ENCODE results near the gene PPP2R5E. TPM values are rescaled to one million over a fixed set of nuclear protein-coding genes. Genes with fewer than 3 reads are reported as not detected.

Gene PPP2R5E
- total and polyA plus RNA-seq, 2 donors (not counting 3 experiments of a cell fraction or from before 2014, with no cell fraction given), result 4.9 to 52.5 TPM

- FAIRE-seq, result no peak
- Histone ChIP-seq H3K4me2 (ENCODE audit: insufficient read depth, low read length) (no peak overlapping the region), H3K9ac (replicated peaks; ENCODE audit: extremely low read depth, insufficient read depth, low read length) (no peak overlapping the region), H3K27ac (ENCODE audit: insufficient read depth, low read depth, low read length) (no peak overlapping the region), H2AFZ (ENCODE audit: low read depth, low read length) (no peak overlapping the region), H3K4me1 (ENCODE audit: control insufficient read depth, extremely low read depth, insufficient read depth, low read length) (no peaks in the 10 kb centered on the region), H3K79me2 (ENCODE audit: control insufficient read depth, insufficient read depth, low read length) (peaks cover 54% of the 10 kb centered on the region), H3K4me3 (replicated peaks in 1 of 3; ENCODE audit: insufficient read depth in 1 of 3, low read depth in 1 of 3, low read length in 3 of 3) (no peak overlapping the region), H3K9me1 (replicated peaks; ENCODE audit: control insufficient read depth, extremely low read depth, insufficient read depth, low read length) (no peaks in the 10 kb centered on the region), H3K27me3 (ENCODE audit: control insufficient read depth in 2 of 2, insufficient read depth in 2 of 2, low read length in 2 of 2) (no peaks in the 10 kb centered on the region), H3K36me3 (ENCODE audit: control insufficient read depth in 2 of 2, extremely low read depth in 1 of 2, insufficient read depth in 2 of 2, low read length in 2 of 2) (no peaks in the 10 kb centered on the region), H4K20me1 (replicated peaks; ENCODE audit: control insufficient read depth, extremely low read depth, insufficient read depth, low read length) (peaks cover 7% of the 10 kb centered on the region), H3K9me3 (replicated peaks; ENCODE audit: control insufficient read depth, insufficient read depth, low read length) (no peaks in the 10 kb centered on the region)
- TF ChIP-seq, protein P1, sequence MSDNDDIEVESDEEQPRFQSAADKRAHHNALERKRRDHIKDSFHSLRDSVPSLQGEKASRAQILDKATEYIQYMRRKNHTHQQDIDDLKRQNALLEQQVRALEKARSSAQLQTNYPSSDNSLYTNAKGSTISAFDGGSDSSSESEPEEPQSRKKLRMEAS (IDR thresholded peaks at IDR 0.05; ENCODE audit: insufficient read depth, insufficient read length), result no peak
- TF ChIP-seq GATA2 (IDR thresholded peaks at IDR 0.05; ENCODE audit: insufficient read depth, insufficient read length, low read depth, low read length), result no peak
- TF ChIP-seq POLR2AphosphoS5 (IDR thresholded peaks at IDR 0.05; ENCODE audit: insufficient read depth, low read depth, low read length), result no peak
- no peak for TF ChIP-seq JUN (IDR thresholded peaks at IDR 0.05; ENCODE audit: borderline replicate concordance, insufficient read depth, insufficient read length, low read depth)
- BruUV-seq (replicated peaks), result no TSS peak
- ChIA-PET POLR2A (no interaction called here), CTCF (no interaction called here)
- intact Hi-C loops (cut with micrococcal nuclease), result no loop called here
- dilution Hi-C loops (cut with MboI; ENCODE audit: extremely low pct_ligation_motif_present, low sequenced_read_pairs), result no loop called here
- no peak for DNase-seq (ENCODE audit: low read depth, low spot score)
Observed at GRCh38 chr14:63478437-63478852, 64.7 kb downstream of the PPP2R5E start.

- Histone ChIP-seq H2AFZ (ENCODE audit: low read depth, low read length) (no peak overlapping the region), H3K27me3 (ENCODE audit: control insufficient read depth in 2 of 2, insufficient read depth in 2 of 2, low read length in 2 of 2) (no peaks in the 10 kb centered on the region), H3K79me2 (ENCODE audit: control insufficient read depth, insufficient read depth, low read length) (peaks cover 51% of the 10 kb centered on the region), H3K27ac (ENCODE audit: insufficient read depth, low read depth, low read length) (no peak overlapping the region), H3K9me3 (replicated peaks; ENCODE audit: control insufficient read depth, insufficient read depth, low read length) (no peaks in the 10 kb centered on the region), H3K9ac (replicated peaks; ENCODE audit: extremely low read depth, insufficient read depth, low read length) (no peak overlapping the region), H3K36me3 (ENCODE audit: control insufficient read depth in 2 of 2, extremely low read depth in 1 of 2, insufficient read depth in 2 of 2, low read length in 2 of 2) (no peaks in the 10 kb centered on the region), H3K9me1 (replicated peaks; ENCODE audit: control insufficient read depth, extremely low read depth, insufficient read depth, low read length) (no peaks in the 10 kb centered on the region), H4K20me1 (replicated peaks; ENCODE audit: control insufficient read depth, extremely low read depth, insufficient read depth, low read length) (peaks cover 7% of the 10 kb centered on the region), H3K4me1 (ENCODE audit: control insufficient read depth, extremely low read depth, insufficient read depth, low read length) (no peaks in the 10 kb centered on the region), H3K4me2 (ENCODE audit: insufficient read depth, low read length) (no peak overlapping the region), H3K4me3 (replicated peaks in 1 of 3; ENCODE audit: insufficient read depth in 1 of 3, low read depth in 1 of 3, low read length in 3 of 3) (no peak overlapping the region)
- BruUV-seq (replicated peaks), result no TSS peak
- CTCF ChIA-PET, result no interaction called here
- DNase-seq (ENCODE audit: low read depth, low spot score) (no peak), FAIRE-seq (no peak)
- intact Hi-C loops (cut with micrococcal nuclease) (no loop called here), dilution Hi-C loops (cut with MboI; ENCODE audit: extremely low pct_ligation_motif_present, low sequenced_read_pairs) (no loop called here)
- no peak for TF ChIP-seq CTCF (IDR thresholded peaks at IDR 0.05; ENCODE audit: extremely low read depth in 1 of 2, insufficient read depth in 1 of 2, low read depth in 1 of 2, low read length in 2 of 2)
- no peak for TF ChIP-seq POLR2A (IDR thresholded peaks at IDR 0.05; ENCODE audit: low read depth, low read length)
- TF ChIP-seq GATA2 (IDR thresholded peaks at IDR 0.05; ENCODE audit: insufficient read depth, insufficient read length, low read depth, low read length), result no peak
- TF ChIP-seq FOS (IDR thresholded peaks at IDR 0.05; ENCODE audit: borderline replicate concordance, insufficient read depth, low read length), result no peak
- TF ChIP-seq, protein P1 (IDR thresholded peaks at IDR 0.05; ENCODE audit: insufficient read depth, insufficient read length), result no peak
- no peak for TF ChIP-seq MYC (IDR thresholded peaks at IDR 0.05; ENCODE audit: low read depth, low read length)
- no peak for TF ChIP-seq POLR2AphosphoS5 (IDR thresholded peaks at IDR 0.05; ENCODE audit: insufficient read depth, low read depth, low read length)
- no peak for TF ChIP-seq JUN (IDR thresholded peaks at IDR 0.05; ENCODE audit: borderline replicate concordance, insufficient read depth, insufficient read length, low read depth)
- POLR2A ChIA-PET, result no interaction called here
Observed at GRCh38 chr14:63478010-63478409, 65.2 kb downstream of the PPP2R5E start.

Measured in endothelial cell of umbilical vein (primary cell).